Astrocyte (in vitro differentiated cells and primary cell): ENCODE measurements around the gene GSG1L.

Experiments used
- CTCF ChIP-seq: IDR thresholded peaks from 2 replicates; pipeline ENCODE4 v1.5.1; 2011; ENCODE audit warnings: low read depth, mild to moderate bottlenecking, inconsistent platforms, low read length, moderate library complexity; ENCODE audit not compliant: insufficient read depth
- EZH2 ChIP-seq: IDR thresholded peaks from 2 replicates; pipeline ENCODE4 v1.6.1; 2012; ENCODE audit warnings: mild to moderate bottlenecking, low read length, inconsistent platforms; ENCODE audit not compliant: insufficient read depth

DNA sequence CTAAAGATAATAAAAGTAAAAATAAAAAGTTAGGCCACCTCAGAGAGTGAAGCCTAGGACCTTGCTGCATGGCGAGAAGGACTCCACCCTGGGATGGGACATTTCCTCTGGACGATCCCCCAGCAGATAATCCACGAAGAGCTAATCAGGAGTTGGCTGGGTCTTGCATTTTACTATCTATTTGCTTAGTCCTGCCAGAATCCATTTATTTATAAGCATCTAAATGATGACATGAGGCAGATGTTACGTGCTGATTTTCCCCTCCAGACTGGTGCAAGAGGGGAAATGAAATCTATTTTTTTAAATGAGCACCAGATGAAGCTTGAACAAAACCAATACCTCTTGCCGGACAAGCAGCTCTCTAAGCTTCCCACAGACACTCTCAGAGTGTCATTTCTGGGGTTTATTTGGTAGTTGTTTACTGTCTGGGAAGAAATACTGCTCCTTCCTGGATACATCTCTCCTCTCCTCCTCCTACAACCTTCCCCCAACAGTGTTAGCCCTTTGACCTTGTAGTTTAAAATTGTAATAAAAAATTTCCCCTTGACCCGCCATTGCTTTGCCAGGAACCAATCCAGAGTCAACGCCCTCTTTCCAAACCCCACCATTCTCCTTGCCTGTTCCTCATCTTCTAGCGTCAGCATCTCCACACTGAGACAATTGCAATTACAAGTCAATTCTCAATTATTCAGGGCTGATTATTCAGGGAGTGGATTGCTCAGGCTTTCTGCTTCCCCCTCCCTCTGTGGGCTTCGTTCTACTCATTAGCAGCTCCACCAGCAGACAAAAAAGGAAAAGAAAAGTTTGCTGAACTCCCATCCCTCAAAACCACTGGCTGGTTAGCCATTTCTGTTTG is 63.0 kb downstream of the GSG1L start:
- TF ChIP-seq CTCF (no peak), EZH2 (no peak)
